ENCODE measurements around the gene CSMD2.
"Not testable (repeated sequence)": the region's sequence is repeated elsewhere in the genome, so short reads cannot be mapped to it uniquely, and the experiment has no call there.

CSMD2 gene

GRCh38 chr1:34113362-34113761 lies 51.7 kb downstream of the CSMD2 start:
- DNase-seq (ENCODE audit: low read depth in 3 of 3, low spot score in 1 of 3): no peak

GRCh38 chr1:34108711-34109110 lies 56.3 kb downstream of the CSMD2 start:
- no peak for DNase-seq (ENCODE audit: low read depth in 3 of 3, low spot score in 1 of 3)

GRCh38 chr1:34108269-34108668 lies 56.8 kb downstream of the CSMD2 start:
- no peak for DNase-seq (ENCODE audit: low read depth in 3 of 3, low spot score in 1 of 3)

GRCh38 chr1:34101151-34101550 lies 63.9 kb downstream of the CSMD2 start:
- no peak for DNase-seq (ENCODE audit: low read depth in 3 of 3, low spot score in 1 of 3)

- DNase-seq (ENCODE audit: low read depth in 3 of 3, low spot score in 1 of 3): no peak
These were observed 64.7 kb downstream of the CSMD2 start for GRCh38 chr1:34100332-34100731.

GRCh38 chr1:34092399-34092798 lies 72.6 kb downstream of the CSMD2 start:
- not testable (repeated sequence) for DNase-seq (ENCODE audit: low read depth in 3 of 3, low spot score in 1 of 3)

- no peak for DNase-seq (ENCODE audit: low read depth in 3 of 3, low spot score in 1 of 3)
These were observed 75.3 kb downstream of the CSMD2 start for GRCh38 chr1:34089731-34090130.

GRCh38 chr1:34087986-34088385 lies 77.0 kb downstream of the CSMD2 start:
- no peak for DNase-seq (ENCODE audit: low read depth in 3 of 3, low spot score in 1 of 3)

- DNase-seq (ENCODE audit: low read depth in 3 of 3, low spot score in 1 of 3): no peak
These were observed 78.5 kb downstream of the CSMD2 start for GRCh38 chr1:34086561-34086960.

- no peak for DNase-seq (ENCODE audit: low read depth in 3 of 3, low spot score in 1 of 3)
These were observed 81.1 kb downstream of the CSMD2 start for GRCh38 chr1:34083974-34084373.

GRCh38 chr1:34082085-34082670 lies 82.9 kb downstream of the CSMD2 start:
- not testable (repeated sequence) for DNase-seq (ENCODE audit: low read depth in 3 of 3, low spot score in 1 of 3)

GRCh38 chr1:34078383-34078782 lies 86.6 kb downstream of the CSMD2 start:
- DNase-seq (ENCODE audit: low read depth in 3 of 3, low spot score in 1 of 3): no peak

- DNase-seq (ENCODE audit: low read depth in 3 of 3, low spot score in 1 of 3): no peak
These were observed 89.5 kb downstream of the CSMD2 start for GRCh38 chr1:34075576-34075975.

GRCh38 chr1:34073028-34073695 lies 91.9 kb downstream of the CSMD2 start:
- DNase-seq (ENCODE audit: low read depth in 3 of 3, low spot score in 1 of 3): no peak

GRCh38 chr1:34070201-34070836 lies 94.7 kb downstream of the CSMD2 start:
- no peak for DNase-seq (ENCODE audit: low read depth in 3 of 3, low spot score in 1 of 3)

- DNase-seq (ENCODE audit: low read depth in 3 of 3, low spot score in 1 of 3): no peak
These were observed 97.9 kb downstream of the CSMD2 start for GRCh38 chr1:34066981-34067603.

GRCh38 chr1:34066166-34066565 lies 98.9 kb downstream of the CSMD2 start:
- DNase-seq (ENCODE audit: low read depth in 3 of 3, low spot score in 1 of 3): no peak

- DNase-seq (ENCODE audit: low read depth in 3 of 3, low spot score in 1 of 3): no peak
These were observed 99.5 kb downstream of the CSMD2 start for GRCh38 chr1:34065498-34065897.

- no peak for DNase-seq (ENCODE audit: low read depth in 3 of 3, low spot score in 1 of 3)
These were observed 104.1 kb downstream of the CSMD2 start for GRCh38 chr1:34060901-34061415.

GRCh38 chr1:34060187-34060730 lies 104.8 kb downstream of the CSMD2 start:
- DNase-seq (ENCODE audit: low read depth in 3 of 3, low spot score in 1 of 3): no peak

GRCh38 chr1:34057347-34058130 lies 107.5 kb downstream of the CSMD2 start:
- DNase-seq (ENCODE audit: low read depth in 3 of 3, low spot score in 1 of 3): no peak
